Measurements from ENCODE around the gene MTHFR. TPM values are rescaled to one million over a fixed set of nuclear protein-coding genes. Genes with fewer than 3 reads are reported as not detected.

Gene MTHFR
- total and polyA plus RNA-seq, 4 donors: 5.5 to 29.0 (median 18.3) TPM

- no peaks in the 10 kb centered on the region for H3K9me3 ChIP-seq (ENCODE audit: control insufficient read depth in 4 of 4, low read length in 3 of 4)
- H3K27me3 ChIP-seq (ENCODE audit: control insufficient read depth in 4 of 4, insufficient read depth in 4 of 4, low read length in 3 of 4): no peaks in the 10 kb centered on the region
- no peak overlapping the region for H3K27ac ChIP-seq (ENCODE audit: low read depth in 1 of 2, low read length in 2 of 2)
- no peak overlapping the region for H3K4me3 ChIP-seq (ENCODE audit: low read depth in 1 of 3, low read length in 3 of 3)
- TF ChIP-seq HNF4G (IDR thresholded peaks at IDR 0.05) (no peak), RXRA (IDR thresholded peaks at IDR 0.05) (no peak), FOXA2 (IDR thresholded peaks at IDR 0.05) (no peak), ATF3 (IDR thresholded peaks at IDR 0.05) (no peak), NR2F2 (IDR thresholded peaks at IDR 0.05) (no peak), FOXA1 (IDR thresholded peaks at IDR 0.05) (no peak), YY1 (IDR thresholded peaks at IDR 0.05) (no peak), CTCF (IDR thresholded peaks at IDR 0.05; ENCODE audit: low read depth, low read length, missing input control) (no peak)
- H3K36me3 ChIP-seq (ENCODE audit: control insufficient read depth in 4 of 4, insufficient read depth in 3 of 4, low read depth in 1 of 4, low read length in 3 of 4): no peaks in the 10 kb centered on the region
- H3K9ac ChIP-seq (ENCODE audit: low read depth in 1 of 2, low read length in 2 of 2): no peak overlapping the region
- H3K4me1 ChIP-seq (ENCODE audit: control insufficient read depth in 4 of 4, insufficient read depth in 4 of 4, low read length in 3 of 4): peaks cover 1 to 14% (median 8%) of the 10 kb centered on the region in 4 donors
- WGBS: 91% methylated on average over 2 of the region's 2 CpGs
- DNase-seq (ENCODE audit: low spot score): no peak
Observed at GRCh38 chr1:11738096-11738495, 67.7 kb downstream of the MTHFR start.

- Histone ChIP-seq H3K36me3 (ENCODE audit: control insufficient read depth in 4 of 4, insufficient read depth in 3 of 4, low read depth in 1 of 4, low read length in 3 of 4) (no peaks in the 10 kb centered on the region), H3K9ac (ENCODE audit: low read depth in 1 of 2, low read length in 2 of 2) (peak overlapping the region; percentile 32 to 84), H3K4me1 (ENCODE audit: control insufficient read depth in 4 of 4, insufficient read depth in 4 of 4, low read length in 3 of 4) (peaks cover 1 to 14% (median 9%) of the 10 kb centered on the region in 4 donors), H3K27ac (ENCODE audit: low read depth in 1 of 2, low read length in 2 of 2) (peak overlapping the region; percentile 85 to 89), H3K27me3 (ENCODE audit: control insufficient read depth in 4 of 4, insufficient read depth in 4 of 4, low read length in 3 of 4) (no peaks in the 10 kb centered on the region), H3K4me3 (ENCODE audit: low read depth in 1 of 3, low read length in 3 of 3) (peak overlapping the region; percentile 74 to 91 (median 89)), H3K9me3 (ENCODE audit: control insufficient read depth in 4 of 4, low read length in 3 of 4) (no peaks in the 10 kb centered on the region)
- no peak for TF ChIP-seq ZBTB33 (IDR thresholded peaks at IDR 0.05)
- peak; percentile 70 for TF ChIP-seq YY1 (IDR thresholded peaks at IDR 0.05)
- no peak for TF ChIP-seq FOXA1 (IDR thresholded peaks at IDR 0.05)
- no peak for TF ChIP-seq REST (IDR thresholded peaks at IDR 0.05)
- no peak for TF ChIP-seq RXRA (IDR thresholded peaks at IDR 0.05)
- TF ChIP-seq TAF1 (conservative IDR thresholded peaks at IDR 0.05): no peak
- TF ChIP-seq FOXA2 (IDR thresholded peaks at IDR 0.05): no peak
- no peak for TF ChIP-seq MAX (IDR thresholded peaks at IDR 0.05)
- TF ChIP-seq HNF4A (conservative IDR thresholded peaks at IDR 0.05): peak in 1 of 2 donors; percentile 65
- peak in 1 of 2 donors; percentile 9 for TF ChIP-seq EGR1 (IDR thresholded peaks at IDR 0.05; ENCODE audit: low read depth in 2 of 2)
- no peak for DNase-seq (ENCODE audit: low spot score)
- 18% methylated on average over 15 of the region's 15 CpGs for WGBS
Observed at GRCh38 chr1:11736746-11737639, 68.8 kb downstream of the MTHFR start.

Measured in liver (tissue), 9 donors.